Activated T-cell treated with anti-CD3 and anti-CD28 coated beads for 1 hour (primary cell): Measurements from ENCODE around the gene ABO.
"Not testable (repeated sequence)": the region's sequence is repeated elsewhere in the genome, so short reads cannot be mapped to it uniquely, and the experiment has no call there.

Experiments used
- DNase-seq: peaks from one replicate; pipeline ENCODE4 v3.0.0-alpha.2; 2020; ENCODE audit warnings: low read depth

Gene ABO

GRCh38 chr9:133263557-133263956 is 11.4 kb downstream of the ABO start:
- DNase-seq: no peak

- no peak for DNase-seq
Observed at GRCh38 chr9:133262226-133262625, 12.8 kb downstream of the ABO start.

- DNase-seq: no peak
Observed at GRCh38 chr9:133261753-133262120, 13.3 kb downstream of the ABO start.

- DNase-seq: no peak
Observed at GRCh38 chr9:133261103-133261752, 13.8 kb downstream of the ABO start.

GRCh38 chr9:133260334-133261102 is 14.5 kb downstream of the ABO start:
- DNase-seq: no peak

- no peak for DNase-seq
Observed at GRCh38 chr9:133258061-133259015, 16.7 kb downstream of the ABO start.

- no peak for DNase-seq
Observed at GRCh38 chr9:133257465-133257956, 17.5 kb downstream of the ABO start.

- no peak for DNase-seq
Observed at GRCh38 chr9:133256686-133257091, 18.3 kb downstream of the ABO start.

- DNase-seq: no peak
Observed at GRCh38 chr9:133256136-133256461, 18.9 kb downstream of the ABO start.

GRCh38 chr9:133255371-133256135 is 19.4 kb downstream of the ABO start:
- no peak for DNase-seq

GRCh38 chr9:133254471-133254870 is 20.5 kb downstream of the ABO start:
- DNase-seq: no peak

- no peak for DNase-seq
Observed at GRCh38 chr9:133253268-133253667, 21.7 kb downstream of the ABO start.

- no peak for DNase-seq
Observed at GRCh38 chr9:133252301-133253020, 22.5 kb downstream of the ABO start.

- no peak for DNase-seq
Observed at GRCh38 chr9:133251773-133252172, 23.2 kb downstream of the ABO start.

- not testable (repeated sequence) for DNase-seq
Observed at GRCh38 chr9:133251221-133251620, 23.8 kb downstream of the ABO start.

GRCh38 chr9:133250741-133251170 is 24.2 kb downstream of the ABO start:
- DNase-seq: no peak

GRCh38 chr9:133249337-133249736 is 25.7 kb downstream of the ABO start:
- no peak for DNase-seq

- no peak for DNase-seq
Observed at GRCh38 chr9:133248726-133249295, 26.2 kb downstream of the ABO start.

GRCh38 chr9:133247632-133248031 is 27.4 kb downstream of the ABO start:
- no peak for DNase-seq

GRCh38 chr9:133246991-133247390 is 28.0 kb downstream of the ABO start:
- no peak for DNase-seq

GRCh38 chr9:133246562-133246961 is 28.4 kb downstream of the ABO start:
- no peak for DNase-seq
